ENCODE results near the gene CREBRF.
"Not testable (repeated sequence)": the region's sequence is repeated elsewhere in the genome, so short reads cannot be mapped to it uniquely, and the experiment has no call there.

CREBRF gene

GRCh38 chr5:173090639-173091038 lies 34.5 kb downstream of the CREBRF start:
- DNase-seq (ENCODE audit: low read depth), result no peak

DNA sequence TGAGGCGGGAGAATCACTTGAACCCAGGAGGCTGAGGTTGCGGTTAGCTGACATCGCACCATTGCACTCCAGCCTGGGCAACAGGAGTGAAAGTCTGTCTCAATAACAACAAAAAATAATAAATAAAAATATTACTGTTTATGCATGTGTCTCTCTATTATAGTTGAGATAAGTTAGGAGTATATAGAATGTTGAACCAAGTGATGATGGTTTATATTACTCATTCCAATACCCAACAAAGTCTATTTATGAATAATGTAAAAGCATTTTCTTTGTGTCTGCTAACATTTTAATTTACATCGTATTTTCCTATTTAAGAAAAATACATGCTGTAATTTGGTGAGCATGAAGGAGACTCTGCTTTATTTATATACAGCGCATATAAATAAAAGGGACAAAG lies 35.8 kb downstream of the CREBRF start:
- DNase-seq (ENCODE audit: low read depth), result no peak

DNA sequence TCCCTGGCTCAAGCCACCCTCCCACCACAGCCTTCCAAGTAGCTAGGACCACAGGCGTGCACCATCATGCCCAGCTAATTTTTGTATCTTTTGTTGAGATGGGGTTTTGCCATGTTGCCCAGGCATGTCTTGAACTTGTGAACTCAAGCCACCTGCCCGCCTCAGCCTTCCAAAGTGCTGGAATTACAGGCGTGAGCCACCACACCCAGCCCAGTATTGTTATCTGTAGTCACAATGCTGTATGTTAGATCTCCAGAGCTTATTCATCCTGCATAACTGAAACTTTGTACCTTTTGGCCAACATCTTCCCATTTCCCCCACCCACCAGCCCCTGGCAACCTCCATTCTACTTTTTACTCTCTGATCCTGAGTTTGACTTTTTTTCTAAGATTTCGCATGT lies 37.5 kb downstream of the CREBRF start:
- DNase-seq (ENCODE audit: low read depth), result no peak

DNA sequence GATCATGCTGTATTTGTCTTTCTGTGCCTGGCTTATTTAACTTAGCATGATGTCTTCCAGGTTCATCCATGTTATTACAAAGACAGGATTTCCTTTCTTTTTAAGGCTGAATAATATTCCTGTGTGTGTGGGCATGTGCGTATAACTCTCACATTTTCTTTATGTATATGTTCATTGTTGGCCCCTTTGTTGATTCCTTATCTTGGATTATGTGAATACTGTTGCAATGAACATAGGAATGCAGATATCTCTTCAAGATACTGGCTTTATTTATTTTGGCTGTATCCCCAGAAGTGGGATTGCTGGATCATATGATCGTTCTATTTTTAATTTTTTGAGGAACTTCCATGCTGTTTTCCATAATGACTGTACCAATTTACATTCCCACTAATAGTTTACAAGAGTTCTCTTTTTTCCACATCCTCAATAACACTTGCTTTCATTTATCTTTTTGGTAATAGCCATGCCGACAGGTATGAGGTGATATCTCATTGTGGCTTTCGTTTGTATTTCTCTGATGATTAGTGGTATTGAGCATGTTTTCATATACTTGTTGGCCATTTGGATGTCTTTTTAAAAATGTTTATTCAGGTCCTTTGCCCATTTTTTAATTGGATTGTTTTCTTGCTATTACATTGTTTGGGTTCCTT lies 38.0 kb downstream of the CREBRF start:
- peak; percentile 54 for DNase-seq (ENCODE audit: low read depth)

DNA sequence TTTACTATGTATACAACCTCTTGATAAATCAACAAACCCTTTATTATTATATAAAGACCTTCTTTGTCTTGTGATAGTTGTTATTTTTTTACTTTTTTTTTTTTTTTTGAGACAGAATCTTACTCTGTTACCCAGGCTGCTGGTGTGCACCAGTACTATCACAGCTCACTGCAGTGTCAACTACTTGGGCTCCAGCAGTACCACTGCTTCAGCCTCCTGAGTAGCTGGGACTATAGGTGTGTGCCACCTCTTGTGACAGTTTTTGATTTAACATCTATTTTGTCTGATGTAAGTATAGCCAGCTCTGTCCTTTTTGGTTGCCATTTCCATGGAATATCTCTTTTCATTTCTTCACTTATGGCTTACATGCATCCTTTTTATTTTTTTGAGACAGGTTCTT lies 42.6 kb downstream of the CREBRF start:
- DNase-seq (ENCODE audit: low read depth), result no peak

- DNase-seq (ENCODE audit: low read depth), result no peak
These were observed 43.3 kb downstream of the CREBRF start for GRCh38 chr5:173099461-173099860.

DNA sequence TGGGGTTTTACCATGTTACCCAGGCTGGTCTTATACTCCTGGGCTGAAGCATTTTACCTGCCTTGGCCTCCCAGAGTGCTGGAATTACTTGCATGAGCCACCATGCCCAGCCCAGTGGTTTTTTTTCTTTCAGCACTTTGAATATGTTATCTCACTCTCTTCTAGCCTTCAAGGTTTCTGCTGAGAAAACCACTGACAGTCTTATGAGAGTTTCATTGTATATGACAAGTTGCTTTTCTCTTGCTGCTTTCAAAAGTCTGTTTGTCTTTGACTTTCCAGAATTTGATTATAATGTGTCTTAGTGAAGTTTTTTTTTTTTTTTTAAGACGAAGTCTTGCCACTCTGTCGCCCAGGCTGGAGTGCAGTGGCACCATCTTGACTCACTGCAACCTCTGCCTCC lies 45.1 kb downstream of the CREBRF start:
- DNase-seq (ENCODE audit: low read depth), result no peak

- no peak for DNase-seq (ENCODE audit: low read depth)
These were observed 47.3 kb downstream of the CREBRF start for GRCh38 chr5:173103411-173103810.

DNA sequence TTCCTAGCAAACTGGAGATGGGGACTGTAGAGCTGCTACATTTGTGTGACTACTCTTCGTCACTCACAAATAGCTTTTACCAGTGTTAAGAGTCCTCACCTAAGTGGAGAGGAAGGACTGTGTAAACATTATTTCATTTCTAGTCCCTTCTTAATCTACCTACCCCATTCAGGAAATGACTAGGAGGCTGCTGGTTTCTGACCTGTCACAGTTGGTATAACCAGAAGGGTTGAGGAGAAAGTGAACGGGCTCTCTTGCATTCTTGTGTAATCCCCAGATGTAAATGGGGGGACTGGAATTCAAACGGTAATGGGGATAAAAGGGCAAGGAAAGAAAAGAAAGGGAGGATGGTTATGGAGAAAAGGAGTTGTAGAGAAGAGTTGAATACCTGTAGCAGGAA lies 52.8 kb downstream of the CREBRF start:
- DNase-seq (ENCODE audit: low read depth), result no peak

- no peak for DNase-seq (ENCODE audit: low read depth)
These were observed 58.4 kb downstream of the CREBRF start for GRCh38 chr5:173114536-173114935.

- DNase-seq (ENCODE audit: low read depth), result no peak
These were observed 63.6 kb downstream of the CREBRF start for GRCh38 chr5:173119719-173120118.

DNA sequence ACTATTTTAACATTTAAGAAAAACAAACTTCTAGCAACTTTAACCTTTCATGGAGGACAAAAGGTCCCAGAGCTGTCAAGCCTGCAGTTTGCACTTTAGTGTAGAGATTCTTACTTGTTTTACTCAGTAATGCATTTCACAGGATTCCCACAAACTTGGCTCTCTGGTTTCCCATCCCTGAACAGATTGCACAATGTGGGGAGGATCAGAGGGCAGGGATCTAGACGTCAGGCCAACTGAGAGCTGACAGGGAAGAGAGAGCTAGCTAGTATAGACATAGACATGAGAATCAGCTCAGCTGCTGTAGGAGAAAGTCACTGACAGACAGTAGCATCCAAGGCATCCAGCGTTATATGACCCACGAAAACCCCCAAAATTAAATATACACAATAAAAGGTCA lies 67.3 kb downstream of the CREBRF start:
- no peak for DNase-seq (ENCODE audit: low read depth)

DNA sequence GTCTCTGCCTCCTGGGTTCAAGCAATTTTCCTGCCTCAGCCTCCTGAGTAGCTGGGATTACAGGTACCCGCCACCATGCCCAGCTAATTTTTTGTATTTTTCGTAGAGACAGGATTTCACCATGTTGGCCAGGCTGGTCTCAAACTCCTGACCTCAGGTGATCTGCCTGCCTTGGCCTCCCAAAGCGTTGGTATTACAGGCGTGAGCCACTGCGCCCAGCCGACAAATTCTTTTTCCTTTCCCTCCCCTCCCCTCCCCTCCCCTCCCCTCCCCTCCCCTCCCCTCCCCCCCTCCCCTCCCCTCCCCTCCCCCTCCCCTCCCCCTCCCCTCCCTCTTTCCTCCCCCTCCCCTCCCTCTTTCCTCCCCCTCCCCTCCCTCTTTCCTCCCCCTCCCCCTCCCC lies 76.0 kb downstream of the CREBRF start:
- not testable (repeated sequence) for DNase-seq (ENCODE audit: low read depth)

DNA sequence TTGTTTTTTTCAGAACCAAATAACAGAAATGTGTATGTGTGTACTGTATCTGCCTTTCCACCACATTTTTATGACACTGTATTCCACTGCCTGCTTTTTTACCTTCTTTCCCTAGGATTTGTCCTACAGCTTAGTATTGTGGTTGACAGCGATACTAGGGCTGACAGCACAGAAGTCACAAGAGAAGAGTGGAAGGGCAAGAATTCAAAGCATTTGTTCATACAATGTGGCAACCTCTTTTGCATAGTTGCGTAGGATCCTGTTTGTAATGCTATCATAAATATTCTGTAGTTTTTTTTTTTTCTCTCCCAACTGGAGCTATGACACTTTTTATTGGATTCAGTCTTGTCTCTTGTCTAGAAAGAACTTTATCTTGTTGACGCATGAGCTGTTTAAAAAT lies 82.6 kb downstream of the CREBRF start:
- no peak for DNase-seq (ENCODE audit: low read depth)

DNA sequence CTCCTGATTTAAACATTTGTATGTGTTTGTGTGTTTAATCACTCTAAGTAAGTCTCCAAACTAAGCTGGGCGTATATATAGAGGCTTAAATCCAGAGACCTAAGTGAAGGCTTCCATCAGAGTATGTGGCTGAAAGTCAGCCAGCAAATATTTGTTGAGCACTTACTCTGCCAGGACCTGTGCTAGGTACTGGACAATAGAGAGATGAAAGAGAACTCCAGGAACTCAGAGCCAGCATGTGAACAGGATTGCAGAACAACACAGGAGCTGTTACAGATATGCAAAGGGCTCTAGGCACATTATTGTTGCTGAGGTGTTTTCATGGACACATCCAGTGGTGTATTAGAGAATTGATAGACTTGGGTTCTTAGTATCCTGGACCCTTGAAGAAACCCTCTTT lies 83.5 kb downstream of the CREBRF start:
- DNase-seq (ENCODE audit: low read depth), result no peak

DNA sequence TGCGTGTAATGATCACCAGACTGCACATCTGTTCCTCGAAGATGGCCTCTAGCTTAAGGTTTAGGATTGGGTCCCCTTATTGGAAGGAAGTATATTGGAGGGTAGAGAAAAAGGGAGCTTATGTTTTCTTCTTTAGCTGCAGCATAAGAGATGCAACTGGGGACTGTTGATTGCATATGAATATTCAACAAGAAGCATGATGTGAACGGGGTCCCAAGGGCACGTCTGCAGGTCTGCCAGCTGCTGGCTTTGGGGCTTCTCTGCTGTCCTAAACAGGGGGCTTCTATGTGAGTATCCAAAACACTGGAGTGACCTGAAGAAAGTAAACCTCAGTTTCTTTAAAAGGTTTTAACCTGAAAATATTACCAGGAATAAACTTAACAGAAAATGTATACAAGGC lies 84.6 kb downstream of the CREBRF start:
- no peak for DNase-seq (ENCODE audit: low read depth)

- no peak for DNase-seq (ENCODE audit: low read depth)
These were observed 87.4 kb downstream of the CREBRF start for GRCh38 chr5:173143567-173143966.

DNA sequence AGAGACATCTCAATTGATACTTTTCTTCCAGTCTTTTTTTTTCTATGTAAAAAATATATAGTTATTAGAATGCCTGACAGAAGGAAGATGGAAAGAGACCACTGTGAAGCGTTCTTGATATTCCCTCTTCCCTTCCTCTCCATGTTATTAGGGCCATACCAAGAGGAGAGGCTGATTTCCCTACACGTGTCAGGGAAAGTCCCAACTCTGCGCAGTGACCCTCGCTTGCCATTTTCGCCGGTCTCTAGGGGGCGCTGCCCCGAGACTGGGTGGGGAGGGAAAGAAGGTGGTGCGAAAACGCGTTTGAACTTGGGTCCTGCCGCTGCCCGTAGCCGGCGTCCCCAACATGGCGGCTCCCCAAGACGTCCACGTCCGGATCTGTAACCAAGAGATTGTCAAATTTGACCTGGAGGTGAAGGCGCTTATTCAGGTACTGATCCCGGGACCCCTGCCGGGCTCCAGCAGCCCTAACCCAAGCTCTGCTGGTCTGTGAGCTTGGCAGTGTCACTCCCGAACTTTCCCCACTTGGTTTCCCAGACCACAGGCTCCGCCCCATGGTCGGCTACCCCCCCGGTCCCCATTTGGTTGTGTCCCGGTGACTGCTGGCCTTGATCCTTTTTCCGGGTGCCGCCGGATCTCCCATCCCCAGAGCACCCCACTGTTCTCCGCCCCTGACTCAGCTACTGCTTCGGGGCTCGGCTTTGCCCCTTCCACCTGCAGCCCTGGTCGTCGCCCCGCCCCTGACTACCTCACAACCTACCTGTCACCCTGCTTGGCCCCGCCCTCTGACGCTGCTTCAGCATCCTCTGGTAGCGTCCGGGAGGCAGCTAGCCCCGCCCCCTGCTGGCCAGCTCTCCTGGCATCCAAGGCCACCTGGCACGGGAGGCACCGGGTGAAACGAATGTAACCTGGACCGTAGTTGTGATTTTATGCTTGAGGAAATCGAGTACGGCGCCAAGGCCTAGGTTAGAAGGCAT lies 88.3 kb downstream of the CREBRF start, which contains the start of gene BNIP1:
TSS of gene BNIP1 (plus strand) at position 332 of the 977 bp plus-strand sequence. CDS start at position 347, 15 bp downstream.
- peak; percentile 66 for DNase-seq (ENCODE audit: low read depth)

DNA sequence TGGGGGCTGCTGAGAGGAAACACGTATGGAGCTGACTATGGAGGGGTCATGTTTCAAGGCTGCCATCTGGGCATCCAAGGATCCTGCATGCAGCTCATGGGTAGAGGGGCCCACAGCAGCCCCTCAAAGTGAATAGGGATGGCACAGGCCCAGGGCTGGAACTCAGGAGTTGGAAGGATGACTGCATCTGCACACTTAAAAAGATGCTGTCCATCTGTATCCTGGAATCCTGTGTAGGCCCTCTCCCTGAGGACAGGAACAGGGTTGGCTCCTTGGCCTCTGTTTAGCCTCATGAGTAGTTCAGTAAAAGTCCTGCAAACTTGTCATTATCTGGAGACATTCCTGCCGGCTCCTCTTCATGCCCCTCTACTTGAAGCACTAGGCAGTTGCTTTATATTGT lies 92.2 kb downstream of the CREBRF start:
- no peak for DNase-seq (ENCODE audit: low read depth)

- no peak for DNase-seq (ENCODE audit: low read depth)
These were observed 96.4 kb downstream of the CREBRF start for GRCh38 chr5:173152547-173152946.

- DNase-seq (ENCODE audit: low read depth), result no peak
These were observed 97.7 kb downstream of the CREBRF start for GRCh38 chr5:173153842-173154241.

- not testable (repeated sequence) for DNase-seq (ENCODE audit: low read depth)
These were observed 98.5 kb downstream of the CREBRF start for GRCh38 chr5:173154619-173155018.

DNA sequence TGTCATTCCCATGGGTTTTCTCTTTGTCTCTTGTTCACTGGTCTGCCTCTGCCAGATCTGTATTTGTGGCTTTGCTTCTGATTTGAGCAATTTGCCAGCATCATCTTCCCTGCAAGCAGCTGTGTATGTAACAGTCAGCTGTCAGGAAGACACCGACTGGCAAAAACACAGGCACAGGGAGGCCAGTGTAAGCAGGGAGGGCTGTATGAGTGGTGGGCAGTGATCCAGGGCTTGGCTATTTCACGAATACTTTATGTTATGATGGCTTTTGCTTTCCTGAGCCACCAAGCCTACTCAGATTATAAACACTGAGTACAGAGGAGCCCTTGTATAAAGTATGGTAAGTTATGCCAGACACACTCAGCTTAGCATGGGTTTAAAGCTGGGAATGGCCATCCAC lies 99.8 kb downstream of the CREBRF start:
- DNase-seq (ENCODE audit: low read depth), result no peak

Data from HS-27A (cell line).